GM23248 (cell line): Measurements from ENCODE around the gene ANKH. TPM values are rescaled to one million over a fixed set of nuclear protein-coding genes. Genes with fewer than 3 reads are reported as not detected.

Experiments used
- DNase-seq: peaks from one replicate; pipeline ENCODE4 v3.0.0-alpha.2; 2015
- H2AFZ ChIP-seq: fragments of 200-600 bp; sonication (generic); 2 replicates; pipeline ENCODE4 v1.6.1; 2016; ENCODE audit warnings: antibody characterized with exemption
- H3F3A ChIP-seq: fragments of 200-600 bp; sonication (generic); 2 replicates; pipeline ENCODE4 v1.6.1; 2016; ENCODE audit warnings: mild to moderate bottlenecking, antibody characterized with exemption, mixed run types; ENCODE audit not compliant: insufficient read depth
- H3K27ac ChIP-seq: fragments of 200-600 bp; sonication (generic); 2 replicates; pipeline ENCODE4 v1.5.1; 2016; ENCODE audit warnings: mild to moderate bottlenecking
- H3K27me3 ChIP-seq: fragments of 200-600 bp; sonication (generic); replicated peaks from 2 replicates; pipeline ENCODE4 v1.6.1; 2016; ENCODE audit warnings: mild to moderate bottlenecking; ENCODE audit not compliant: insufficient read depth
- H3K36me3 ChIP-seq: fragments of 200-600 bp; sonication (generic); 2 replicates; pipeline ENCODE4 v1.6.1; 2016; ENCODE audit warnings: low read depth, mild to moderate bottlenecking
- H3K4me1 ChIP-seq: fragments of 200-600 bp; sonication (generic); 2 replicates; pipeline ENCODE4 v1.6.1; 2016; ENCODE audit warnings: mild to moderate bottlenecking; ENCODE audit not compliant: insufficient read depth
- H3K4me2 ChIP-seq: fragments of 200-600 bp; sonication (generic); one replicate; pipeline ENCODE4 v1.6.1; 2016; ENCODE audit warnings: mild to moderate bottlenecking; ENCODE audit not compliant: unreplicated experiment
- H3K4me3 ChIP-seq: fragments of 200-600 bp; sonication (generic); 2 replicates; pipeline ENCODE4 v1.5.1; 2016; ENCODE audit warnings: mild to moderate bottlenecking
- H3K79me2 ChIP-seq: fragments of 200-600 bp; sonication (generic); 2 replicates; pipeline ENCODE4 v1.6.1; 2016; ENCODE audit warnings: mild to moderate bottlenecking; ENCODE audit not compliant: insufficient read depth
- H3K9ac ChIP-seq: fragments of 200-600 bp; sonication (generic); 2 replicates; pipeline ENCODE4 v1.6.1; 2016; ENCODE audit warnings: mild to moderate bottlenecking
- H3K9me2 ChIP-seq: fragments of 200-600 bp; sonication (generic); 2 replicates; pipeline ENCODE4 v1.6.1; 2016; ENCODE audit warnings: mixed run types, mild to moderate bottlenecking, moderate library complexity; ENCODE audit not compliant: insufficient read depth
- H3K9me3 ChIP-seq: fragments of 200-600 bp; sonication (generic); one replicate; pipeline ENCODE4 v1.6.1; 2017; ENCODE audit warnings: low read depth
- H4K20me1 ChIP-seq: fragments of 200-600 bp; sonication (generic); 2 replicates; pipeline ENCODE4 v1.6.0; 2016; ENCODE audit not compliant: insufficient read depth
- EZH2 ChIP-seq: fragments of 200-600 bp; sonication (generic); IDR thresholded peaks from 2 replicates; pipeline ENCODE4 v1.6.1; 2018; ENCODE audit warnings: antibody characterized with exemption, mild to moderate bottlenecking; ENCODE audit not compliant: insufficient read depth, poor library complexity, severe bottlenecking
- EZH2phosphoT487 ChIP-seq: fragments of 200-600 bp; sonication (generic); IDR thresholded peaks from 2 replicates; pipeline ENCODE4 v1.6.1; 2018; ENCODE audit warnings: antibody characterized with exemption, moderate library complexity, mild to moderate bottlenecking, low read depth; ENCODE audit not compliant: insufficient read depth
- WGBS, 2 experiments: methylation state at CpG; one replicate each; pipeline ENCODE4 v1.1.6; 2015 to 2017; ENCODE audit warnings: low lambda C conversion rate in 2 of 2, low coverage in 1 of 2; ENCODE audit errors: missing lambda C conversion rate in 2 of 2; 5-methylcytosine and 5-hydroxymethylcytosine counted together
- in situ Hi-C: fragments of 300-500 bp; cut with MboI; formaldehyde crosslinking; loops from 2 replicates; pipeline ENCODE4 v1.15.0; 2020
- polyA plus RNA-seq: library from polyadenylated mRNA; unstranded; fragments of >200 nt; fragmentation: Nextera tagmentation; extraction: Ambion mirVana; gene quantifications from 2 replicates; pipeline ENCODE4 v1.2.1, GENCODE V29; 2016
- total RNA-seq: library from RNA; depleted of rRNA; stranded (reverse); fragments of >200 nt; shearing (Covaris generic); gene quantifications from 2 replicates; pipeline ENCODE4 v1.2.3, GENCODE V29; 2014

Gene ANKH
- total and polyA plus RNA-seq, 2 experiments from 2014 or later, result 45.9 to 47.6 TPM

GRCh38 chr5:14759744-14760547, 111.6 kb downstream of the ANKH start:
- Histone ChIP-seq H3K4me1 (no peaks in the 10 kb centered on the region), H3K27me3 (no peaks in the 10 kb centered on the region), H3F3A (no peaks in the 10 kb centered on the region), H3K27ac (no peak overlapping the region), H2AFZ (no peak overlapping the region), H4K20me1 (no peaks in the 10 kb centered on the region), H3K9me2 (no peaks in the 10 kb centered on the region), H3K4me3 (no peak overlapping the region), H3K36me3 (no peaks in the 10 kb centered on the region), H3K79me2 (no peaks in the 10 kb centered on the region), H3K4me2 (no peak overlapping the region), H3K9me3 (no peaks in the 10 kb centered on the region), H3K9ac (no peak overlapping the region)
- 69% methylated on average over 6 of the region's 6 CpGs for WGBS, 2 experiments
- TF ChIP-seq EZH2, result no peak
- no peak for TF ChIP-seq EZH2phosphoT487
- no peak for DNase-seq
- in situ Hi-C loops, result no loop called here

GRCh38 chr5:14757850-14758249, 113.7 kb downstream of the ANKH start:
- Histone ChIP-seq H3K4me3 (no peak overlapping the region), H2AFZ (no peak overlapping the region), H3K27me3 (no peaks in the 10 kb centered on the region), H3K36me3 (no peaks in the 10 kb centered on the region; the same call in 1 of the 2 replicates), H3F3A (no peaks in the 10 kb centered on the region), H3K9me3 (no peaks in the 10 kb centered on the region), H3K9ac (no peak overlapping the region), H3K27ac (no peak overlapping the region), H3K9me2 (no peaks in the 10 kb centered on the region), H3K4me1 (no peaks in the 10 kb centered on the region), H4K20me1 (no peaks in the 10 kb centered on the region), H3K4me2 (no peak overlapping the region), H3K79me2 (no peaks in the 10 kb centered on the region)
- in situ Hi-C loops, result no loop called here
- TF ChIP-seq EZH2phosphoT487, result no peak
- no peak for TF ChIP-seq EZH2
- WGBS, 2 experiments, result 98 to 99% methylated on average over 9 of the region's 9 CpGs
- no peak for DNase-seq

GRCh38 chr5:14756478-14756877, 115.1 kb downstream of the ANKH start:
- H2AFZ ChIP-seq, result no peak overlapping the region
- DNase-seq, result no peak
- no peak overlapping the region for H3K27ac ChIP-seq
- H3K4me2 ChIP-seq, result no peak overlapping the region
- in situ Hi-C loops, result no loop called here
- no peak overlapping the region for H3K4me3 ChIP-seq
- H3K4me1 ChIP-seq, result no peaks in the 10 kb centered on the region
- no peaks in the 10 kb centered on the region for H3K27me3 ChIP-seq
- no peaks in the 10 kb centered on the region for H3K9me3 ChIP-seq
- WGBS, 2 experiments, result 96 to 99% methylated on average over 4 of the region's 4 CpGs
- TF ChIP-seq EZH2phosphoT487 (no peak), EZH2 (no peak)
- H3K36me3 ChIP-seq, result peaks cover 5% of the 10 kb centered on the region; the same call in 1 of the 2 replicates
- H3K9me2 ChIP-seq, result no peaks in the 10 kb centered on the region
- no peaks in the 10 kb centered on the region for H3K79me2 ChIP-seq
- H4K20me1 ChIP-seq, result no peaks in the 10 kb centered on the region
- H3F3A ChIP-seq, result no peaks in the 10 kb centered on the region
- H3K9ac ChIP-seq, result no peak overlapping the region

- no peaks in the 10 kb centered on the region for H3K9me2 ChIP-seq
- peaks cover 15% of the 10 kb centered on the region for H3K36me3 ChIP-seq
- H3K9me3 ChIP-seq, result no peaks in the 10 kb centered on the region
- no peak for DNase-seq
- no peaks in the 10 kb centered on the region for H4K20me1 ChIP-seq
- no peak overlapping the region for H2AFZ ChIP-seq
- no peak overlapping the region for H3K4me3 ChIP-seq
- peaks cover 16% of the 10 kb centered on the region; the same call in 1 of the 2 replicates for H3F3A ChIP-seq
- H3K27ac ChIP-seq, result no peak overlapping the region
- TF ChIP-seq EZH2phosphoT487, result no peak
- no peak for TF ChIP-seq EZH2
- WGBS, 2 experiments, result 75 to 81% methylated on average over 3 of the region's 3 CpGs
- H3K79me2 ChIP-seq, result no peaks in the 10 kb centered on the region
- no peak overlapping the region for H3K9ac ChIP-seq
- no peak overlapping the region for H3K4me2 ChIP-seq
- in situ Hi-C loops, result no loop called here
- no peaks in the 10 kb centered on the region for H3K27me3 ChIP-seq
- H3K4me1 ChIP-seq, result peaks cover 10% of the 10 kb centered on the region
Observed at GRCh38 chr5:14753947-14754346, 117.6 kb downstream of the ANKH start.
